PC-3 (cell line): ENCODE measurements around the gene AGTPBP1. TPM values are rescaled to one million over a fixed set of nuclear protein-coding genes. Genes with fewer than 3 reads are reported as not detected.
A peak's percentile ranks its signal among the peaks of the same experiment; 100 is the strongest.

Source experiments
- ATAC-seq: fragments of 200-7000 bp; cut with Tn5 transposase; 2 replicates; pipeline ENCODE4 v1.9.1; 2020; ENCODE audit warnings: mild to moderate bottlenecking, moderate library complexity
- BruUV-seq: library from RNA; stranded (reverse); fragments of 400-500 nt; replicated peaks from 2 replicates; lab custom pipeline; 2021; lab: Mats Ljungman, UMichigan
- CTCF ChIA-PET: fragments of 300-600 bp; sonication (Branson Sonifier 250); formaldehyde crosslinking; loops from one replicate; lab custom pipeline; 2022; ENCODE audit warnings: antibody characterized with exemption; lab: Charles Lee
- POLR2A ChIA-PET: fragments of 300-600 bp; sonication (Branson Sonifier 250); formaldehyde crosslinking; loops from one replicate; lab custom pipeline; 2022; ENCODE audit warnings: antibody characterized with exemption; ENCODE audit not compliant: unreplicated experiment; lab: Charles Lee
- DNase-seq: peaks from one replicate; pipeline ENCODE4 v3.0.0-alpha.2; 2015
- H2AFZ ChIP-seq: fragments of 300-600 bp; sonication (generic); 2 replicates; pipeline ENCODE4 v1.6.0; 2016; ENCODE audit warnings: antibody characterized with exemption, low read length
- H3F3A ChIP-seq: fragments of 300-600 bp; sonication (generic); one replicate; pipeline ENCODE4 v1.6.0; 2017; ENCODE audit warnings: antibody characterized with exemption, low read length, control low read depth, mild to moderate bottlenecking; ENCODE audit not compliant: unreplicated experiment
- H3K27ac ChIP-seq: fragments of 300-600 bp; sonication (generic); 2 replicates; pipeline ENCODE4 v1.5.1; 2016; ENCODE audit warnings: mild to moderate bottlenecking, low read length
- H3K27me3 ChIP-seq: fragments of 300-600 bp; sonication (generic); 2 replicates; pipeline ENCODE4 v1.6.1; 2016; ENCODE audit warnings: low read length, mixed read lengths
- H3K36me3 ChIP-seq: fragments of 300-600 bp; sonication (generic); 2 replicates; pipeline ENCODE4 v1.6.1; 2016; ENCODE audit warnings: low read depth, mixed run types, low read length, mixed read lengths
- H3K4me1 ChIP-seq: fragments of 300-600 bp; sonication (generic); 2 replicates; pipeline ENCODE4 v1.5.1; 2016; ENCODE audit warnings: low read length; ENCODE audit not compliant: insufficient read depth
- H3K4me2 ChIP-seq: fragments of 300-600 bp; sonication (generic); 2 replicates; pipeline ENCODE4 v1.6.0; 2016; ENCODE audit warnings: low read length
- H3K4me3 ChIP-seq: fragments of 300-600 bp; sonication (generic); 2 replicates; pipeline ENCODE4 v1.5.1; 2016; ENCODE audit warnings: mild to moderate bottlenecking, low read length, mixed read lengths
- H3K79me2 ChIP-seq: fragments of 300-600 bp; sonication (generic); 2 replicates; pipeline ENCODE4 v1.6.1; 2017; ENCODE audit warnings: low read length, mixed read lengths
- H3K9ac ChIP-seq: fragments of 300-600 bp; sonication (generic); 2 replicates; pipeline ENCODE4 v1.6.0; 2016; ENCODE audit warnings: mild to moderate bottlenecking, low read length
- H3K9me2 ChIP-seq: fragments of 300-600 bp; sonication (generic); replicated peaks from 2 replicates; pipeline ENCODE4 v1.6.1; 2016; ENCODE audit warnings: mixed run types, low read length, mixed read lengths
- H3K9me3 ChIP-seq: fragments of 300-600 bp; sonication (generic); 2 replicates; pipeline ENCODE4 v1.6.1; 2016; ENCODE audit warnings: low read length, mixed read lengths
- H4K20me1 ChIP-seq: fragments of 300-600 bp; sonication (generic); 2 replicates; pipeline ENCODE4 v1.6.1; 2016; ENCODE audit warnings: low read length, mixed read lengths
- CTCF ChIP-seq: fragments of 300-600 bp; sonication (generic); conservative IDR thresholded peaks from 2 replicates; pipeline ENCODE4 v1.5.1; 2017; ENCODE audit warnings: antibody characterized with exemption, low read depth, mild to moderate bottlenecking, low read length
- EZH2 ChIP-seq: fragments of 300-600 bp; sonication (generic); IDR thresholded peaks from one replicate; pipeline ENCODE4 v1.6.1; 2017; ENCODE audit warnings: antibody characterized with exemption, mild to moderate bottlenecking, low read length; ENCODE audit not compliant: unreplicated experiment
- EZH2phosphoT487 ChIP-seq: fragments of 300-600 bp; sonication (generic); IDR thresholded peaks from 2 replicates; pipeline ENCODE4 v1.6.1; 2018; ENCODE audit warnings: mild to moderate bottlenecking, antibody characterized with exemption, low read length, borderline replicate concordance
- intact Hi-C: fragments of 100-400 bp; cut with micrococcal nuclease; formaldehyde crosslinking; loops from 2 replicates; pipeline ENCODE4 v1.9.0; 2023
- total RNA-seq: library from RNA; depleted of rRNA; stranded (reverse); fragments of >200 nt; gene quantifications from 2 replicates; pipeline ENCODE4 v1.2.3, GENCODE V29; 2014

The AGTPBP1 gene
- total RNA-seq, 1 experiment from 2014 or later, result 6.0 TPM

DNA sequence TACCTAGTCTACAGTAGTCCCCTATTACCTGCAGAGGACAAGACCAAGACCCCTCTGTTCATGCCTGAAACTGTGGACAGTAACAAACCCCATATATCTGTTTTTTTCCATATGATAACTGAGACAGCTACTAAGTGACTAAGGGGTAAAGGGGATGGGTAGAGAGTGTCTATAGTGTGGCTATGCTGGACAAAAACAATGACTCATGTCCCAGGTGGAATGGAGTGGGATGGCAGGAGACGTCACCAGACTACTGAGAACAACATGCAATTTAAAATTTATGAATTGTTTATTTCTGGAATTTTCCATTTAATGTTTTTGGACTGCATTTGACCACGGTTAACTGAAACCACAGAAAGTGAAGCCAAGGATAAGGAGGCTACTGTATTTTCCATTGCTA lies 171.8 kb downstream of the AGTPBP1 start:
- CTCF ChIA-PET, result no interaction called here
- peak; percentile 10 for DNase-seq

DNA sequence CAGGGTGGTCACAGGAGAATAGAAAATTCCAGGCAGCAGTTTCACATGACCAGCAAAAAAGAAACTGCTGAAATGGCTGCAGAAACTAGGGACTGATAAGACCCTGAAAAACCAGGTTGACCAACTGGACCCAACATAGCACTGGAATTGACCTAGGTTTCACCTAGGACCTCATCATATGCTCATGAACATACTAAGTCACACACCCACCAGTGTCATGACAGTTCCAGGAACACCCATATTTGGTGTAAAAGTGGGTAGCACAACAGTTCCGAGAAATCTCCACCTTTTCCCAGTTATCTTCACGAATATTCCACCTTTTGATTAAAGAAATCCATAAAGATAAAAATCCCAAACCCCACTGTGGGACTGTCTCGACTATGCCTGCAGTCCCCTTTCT lies 182.2 kb downstream of the AGTPBP1 start:
- ChIA-PET CTCF (no interaction called here), POLR2A (no interaction called here)
- Histone ChIP-seq H3K27me3 (no peaks in the 10 kb centered on the region), H3K4me2 (no peak overlapping the region), H3K4me1 (no peaks in the 10 kb centered on the region), H3F3A (no peaks in the 10 kb centered on the region), H3K9ac (no peak overlapping the region), H3K36me3 (no peaks in the 10 kb centered on the region), H3K27ac (no peak overlapping the region), H2AFZ (no peak overlapping the region), H3K9me3 (no peaks in the 10 kb centered on the region), H3K4me3 (no peak overlapping the region), H4K20me1 (no peaks in the 10 kb centered on the region), H3K9me2 (no peaks in the 10 kb centered on the region), H3K79me2 (no peaks in the 10 kb centered on the region)
- DNase-seq (no peak), ATAC-seq (no peak)
- TF ChIP-seq CTCF (no peak), EZH2phosphoT487 (no peak), EZH2 (no peak)
- intact Hi-C loops, result no loop called here
- no TSS peak for BruUV-seq

More for the DNA sequence above, 171.8 kb downstream of the AGTPBP1 start:
- TF ChIP-seq EZH2 (no peak), CTCF (no peak), EZH2phosphoT487 (no peak)
- H4K20me1 ChIP-seq, result no peaks in the 10 kb centered on the region
- no peaks in the 10 kb centered on the region for H3K79me2 ChIP-seq
- H2AFZ ChIP-seq, result no peak overlapping the region
- no TSS peak for BruUV-seq
- POLR2A ChIA-PET, result no interaction called here
- H3K4me3 ChIP-seq, result no peak overlapping the region
- ATAC-seq, result no peak; the same call in 1 of the 2 replicates
- H3K27ac ChIP-seq, result no peak overlapping the region
- no peaks in the 10 kb centered on the region for H3K4me1 ChIP-seq
- intact Hi-C loops, result no loop called here
- H3K9me2 ChIP-seq, result no peaks in the 10 kb centered on the region
- no peak overlapping the region for H3K4me2 ChIP-seq
- H3K9me3 ChIP-seq, result no peaks in the 10 kb centered on the region
- no peaks in the 10 kb centered on the region for H3K36me3 ChIP-seq
- H3K27me3 ChIP-seq, result no peaks in the 10 kb centered on the region
- H3F3A ChIP-seq, result no peaks in the 10 kb centered on the region
- no peak overlapping the region for H3K9ac ChIP-seq

GRCh38 chr9:85554349-85554748 lies 187.4 kb downstream of the AGTPBP1 start:
- Histone ChIP-seq H3K9me2 (no peaks in the 10 kb centered on the region), H3K9me3 (no peaks in the 10 kb centered on the region), H3K4me1 (no peaks in the 10 kb centered on the region), H3K27ac (no peak overlapping the region), H3K36me3 (no peaks in the 10 kb centered on the region), H3K4me3 (no peak overlapping the region), H2AFZ (no peak overlapping the region), H4K20me1 (no peaks in the 10 kb centered on the region), H3K79me2 (no peaks in the 10 kb centered on the region), H3K9ac (no peak overlapping the region), H3K27me3 (no peaks in the 10 kb centered on the region), H3F3A (no peaks in the 10 kb centered on the region), H3K4me2 (no peak overlapping the region)
- DNase-seq, result no peak
- BruUV-seq, result no TSS peak
- ATAC-seq, result no peak
- TF ChIP-seq EZH2, result no peak
- TF ChIP-seq EZH2phosphoT487, result no peak
- TF ChIP-seq CTCF, result no peak
- intact Hi-C loops, result no loop called here
- POLR2A ChIA-PET, result no interaction called here
- CTCF ChIA-PET, result no interaction called here
